SU-DHL-6 (cell line): ENCODE measurements around the gene MCMBP.

Experiments used
- CTCF ChIP-seq: fragments of 200-600 bp; sonication (generic); IDR thresholded peaks from one replicate; pipeline ENCODE4 v1.5.1; 2017; ENCODE audit warnings: antibody characterized with exemption, mild to moderate bottlenecking, low read length, moderate library complexity; ENCODE audit not compliant: insufficient read depth, poor library complexity, severe bottlenecking
- EZH2phosphoT487 ChIP-seq: fragments of 200-600 bp; sonication (generic), shearing (Covaris generic); conservative IDR thresholded peaks from 2 replicates; pipeline ENCODE4 v1.6.1; 2018; ENCODE audit warnings: mild to moderate bottlenecking, antibody characterized with exemption, low read length, moderate library complexity, mixed read lengths

- TF ChIP-seq CTCF (no peak), EZH2phosphoT487 (no peak)
Measured at GRCh38 chr10:119815671-119816070, 57.0 kb downstream of the MCMBP start.
